ENCODE data around the gene CPA1.

CPA1 gene

GRCh38 chr7:130426564-130426963 lies 46.3 kb downstream of the CPA1 start:
- TF ChIP-seq CTCF (IDR thresholded peaks at IDR 0.05; ENCODE audit: insufficient read depth, missing control alignments), result no peak
- no peak for DNase-seq (ENCODE audit: insufficient read length, low spot score)
- no peak for FAIRE-seq

GRCh38 chr7:130429019-130429418 lies 48.7 kb downstream of the CPA1 start:
- no peak for FAIRE-seq
- no peak for TF ChIP-seq CTCF (IDR thresholded peaks at IDR 0.05; ENCODE audit: insufficient read depth, missing control alignments)
- no peak for DNase-seq (ENCODE audit: insufficient read length, low spot score)

GRCh38 chr7:130430115-130430514 lies 49.8 kb downstream of the CPA1 start:
- no peak for TF ChIP-seq CTCF (IDR thresholded peaks at IDR 0.05; ENCODE audit: insufficient read depth, missing control alignments)
- no peak for FAIRE-seq

GRCh38 chr7:130430841-130431666 lies 50.8 kb downstream of the CPA1 start:
- TF ChIP-seq CTCF (IDR thresholded peaks at IDR 0.05; ENCODE audit: insufficient read depth, missing control alignments), result no peak
- FAIRE-seq (no peak), DNase-seq (ENCODE audit: insufficient read length, low spot score) (no peak)

More at GRCh38 chr7:130430115-130430514, 49.8 kb downstream of the CPA1 start:
- DNase-seq (ENCODE audit: insufficient read length, low spot score), result no peak

GRCh38 chr7:130432886-130433285 lies 52.6 kb downstream of the CPA1 start:
- TF ChIP-seq CTCF (IDR thresholded peaks at IDR 0.05; ENCODE audit: insufficient read depth, missing control alignments), result no peak
- no peak for DNase-seq (ENCODE audit: insufficient read length, low spot score)
- no peak for FAIRE-seq

- no peak for DNase-seq (ENCODE audit: insufficient read length, low spot score)
- TF ChIP-seq CTCF (IDR thresholded peaks at IDR 0.05; ENCODE audit: insufficient read depth, missing control alignments), result no peak
- FAIRE-seq, result no peak
These were observed 53.0 kb downstream of the CPA1 start for GRCh38 chr7:130433301-130433700.

- no peak for DNase-seq (ENCODE audit: insufficient read length, low spot score)
- TF ChIP-seq CTCF (IDR thresholded peaks at IDR 0.05; ENCODE audit: insufficient read depth, missing control alignments), result no peak
- no peak for FAIRE-seq
These were observed 55.1 kb downstream of the CPA1 start for GRCh38 chr7:130435311-130435854.

All from D721Med (cell line).